AG04450 (cell line): ENCODE results near the gene GJD3. TPM values are rescaled to one million over a fixed set of nuclear protein-coding genes. Genes with fewer than 3 reads are reported as not detected.
"Not testable (repeated sequence)": the region's sequence is repeated elsewhere in the genome, so short reads cannot be mapped to it uniquely, and the experiment has no call there.

ENCODE experiments used
- CTCF ChIA-PET: fragments of 300-600, 350-600 bp; formaldehyde crosslinking; extraction: SDS; loops from one replicate; lab custom pipeline; 2022; ENCODE audit warnings: antibody characterized with exemption, inconsistent platforms; lab: Charles Lee
- POLR2A ChIA-PET: fragments of 350-600 bp; formaldehyde crosslinking; extraction: SDS; loops from one replicate; lab custom pipeline; 2021; ENCODE audit warnings: antibody characterized with exemption, inconsistent platforms; lab: Yijun Ruan, JAX
- DNase-seq: peaks from one replicate; pipeline ENCODE4 v3.0.0-alpha.2; 2011; ENCODE audit warnings: low read depth, low spot score
- H3K27ac ChIP-seq: one replicate; pipeline ENCODE4 v1.5.1; 2012; ENCODE audit warnings: low read depth, low read length, control low read depth
- H3K27me3 ChIP-seq: one replicate; pipeline ENCODE4 v1.6.0; 2012; ENCODE audit warnings: low read length; ENCODE audit not compliant: control insufficient read depth, insufficient read depth
- H3K4me3 ChIP-seq: 2 replicates; pipeline ENCODE4 v1.5.1; 2011; ENCODE audit warnings: mild to moderate bottlenecking, low read depth, low read length, control low read depth
- H3K9me3 ChIP-seq: 2 replicates; pipeline ENCODE4 v1.5.1; 2012; ENCODE audit warnings: low read length; ENCODE audit not compliant: control insufficient read depth, insufficient read depth
- polyA plus RNA-seq: library from polyadenylated mRNA; depleted of rRNA; stranded (reverse); fragments of >200 nt; gene quantifications from 2 replicates; pipeline ENCODE4 v1.2.3, GENCODE V29; 2011
- TF ChIP-seq, protein P1 (sequence below): IDR thresholded peaks from 2 replicates; pipeline ENCODE4 v1.5.1; 2011; ENCODE audit warnings: low read depth, low read length, control low read depth, inconsistent platforms

Gene GJD3
- polyA plus RNA-seq, 1 experiment = 0.41 TPM

- Histone ChIP-seq H3K27me3 (no peaks in the 10 kb centered on the region), H3K4me3 (no peak overlapping the region), H3K27ac (no peak overlapping the region), H3K9me3 (peaks cover 5% of the 10 kb centered on the region; the same call in 1 of the 2 replicates)
- TF ChIP-seq, protein P1, sequence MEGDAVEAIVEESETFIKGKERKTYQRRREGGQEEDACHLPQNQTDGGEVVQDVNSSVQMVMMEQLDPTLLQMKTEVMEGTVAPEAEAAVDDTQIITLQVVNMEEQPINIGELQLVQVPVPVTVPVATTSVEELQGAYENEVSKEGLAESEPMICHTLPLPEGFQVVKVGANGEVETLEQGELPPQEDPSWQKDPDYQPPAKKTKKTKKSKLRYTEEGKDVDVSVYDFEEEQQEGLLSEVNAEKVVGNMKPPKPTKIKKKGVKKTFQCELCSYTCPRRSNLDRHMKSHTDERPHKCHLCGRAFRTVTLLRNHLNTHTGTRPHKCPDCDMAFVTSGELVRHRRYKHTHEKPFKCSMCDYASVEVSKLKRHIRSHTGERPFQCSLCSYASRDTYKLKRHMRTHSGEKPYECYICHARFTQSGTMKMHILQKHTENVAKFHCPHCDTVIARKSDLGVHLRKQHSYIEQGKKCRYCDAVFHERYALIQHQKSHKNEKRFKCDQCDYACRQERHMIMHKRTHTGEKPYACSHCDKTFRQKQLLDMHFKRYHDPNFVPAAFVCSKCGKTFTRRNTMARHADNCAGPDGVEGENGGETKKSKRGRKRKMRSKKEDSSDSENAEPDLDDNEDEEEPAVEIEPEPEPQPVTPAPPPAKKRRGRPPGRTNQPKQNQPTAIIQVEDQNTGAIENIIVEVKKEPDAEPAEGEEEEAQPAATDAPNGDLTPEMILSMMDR = no peak
- CTCF ChIA-PET = interaction anchor here (0.7 kb wide), 1 partner anchor 169 kb away, joined by 3 read pairs; no protein-coding TSS in a partner anchor
- DNase-seq = no peak
- POLR2A ChIA-PET = no interaction called here
These were observed 5.4 kb upstream of the GJD3 start for GRCh38 chr17:40369923-40370322.

DNA sequence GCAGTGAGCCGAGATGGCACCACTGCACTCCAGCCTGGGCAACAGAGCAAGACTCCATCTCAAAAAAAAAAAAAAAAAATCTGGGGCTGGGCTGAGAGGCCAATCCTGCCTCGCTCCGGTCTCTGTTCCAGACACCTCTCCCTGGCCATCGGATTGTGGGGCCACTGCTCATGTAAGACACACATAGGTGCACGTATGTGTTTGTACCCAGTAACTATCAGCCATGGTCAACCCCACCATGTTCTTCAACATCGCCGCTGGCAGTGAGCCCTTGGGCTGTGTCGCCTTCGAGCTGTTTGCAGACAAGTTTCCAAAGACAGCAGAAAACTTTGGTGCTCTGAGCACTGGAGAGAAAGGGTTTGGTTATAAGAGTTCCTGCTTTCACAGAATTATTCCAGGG lies 3.2 kb upstream of the GJD3 start:
- H3K9me3 ChIP-seq, DNase-seq, POLR2A ChIA-PET, H3K27ac ChIP-seq, H3K27me3 ChIP-seq, H3K4me3 ChIP-seq: not testable (repeated sequence)
- CTCF ChIA-PET = interaction anchor here (1.2 to 1.7 kb wide), 2 partner anchors 13 to 193 kb away, joined by 3 to 6 read pairs; no protein-coding TSS in a partner anchor

DNA sequence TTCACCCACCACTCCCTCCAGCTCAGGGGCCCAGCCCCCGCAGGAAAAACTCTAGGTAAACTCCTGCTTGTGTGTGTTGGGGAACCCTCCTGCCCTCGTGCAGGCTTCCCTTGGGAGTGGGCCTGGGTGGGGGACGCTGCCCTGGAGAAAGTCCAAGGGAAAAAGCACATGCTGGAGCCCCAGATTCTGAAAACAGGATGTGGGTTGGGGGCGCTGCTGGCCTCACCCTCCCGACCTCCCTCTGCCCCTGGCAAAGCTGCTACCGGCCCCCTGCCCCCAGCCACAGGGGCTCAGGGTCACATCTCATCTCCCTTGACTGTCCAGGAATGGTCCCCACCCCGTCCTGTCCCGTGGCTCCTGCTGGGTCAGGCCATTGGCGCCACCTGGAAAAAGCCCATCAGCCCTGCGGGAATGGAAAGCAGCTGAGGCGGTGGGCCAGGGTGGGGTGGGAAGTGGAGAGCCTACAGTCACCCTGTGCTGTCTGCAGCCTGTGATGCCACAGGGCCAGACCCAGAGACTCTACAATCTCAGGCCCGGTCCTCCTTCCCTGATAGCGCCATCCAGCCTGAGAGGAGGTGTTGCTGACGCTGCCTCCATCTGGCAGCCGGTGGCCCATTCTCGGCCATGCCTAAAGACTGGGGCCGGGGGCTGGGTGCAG lies 2.5 kb upstream of the GJD3 start:
- TF ChIP-seq, protein P1 = no peak
- no peak for DNase-seq
- H3K9me3 ChIP-seq = peaks cover 5% of the 10 kb centered on the region; the same call in 1 of the 2 replicates
- ChIA-PET CTCF (no interaction called here), POLR2A (no interaction called here)
- H3K4me3 ChIP-seq = no peak overlapping the region
- H3K27me3 ChIP-seq = no peaks in the 10 kb centered on the region
- H3K27ac ChIP-seq = no peak overlapping the region

DNA sequence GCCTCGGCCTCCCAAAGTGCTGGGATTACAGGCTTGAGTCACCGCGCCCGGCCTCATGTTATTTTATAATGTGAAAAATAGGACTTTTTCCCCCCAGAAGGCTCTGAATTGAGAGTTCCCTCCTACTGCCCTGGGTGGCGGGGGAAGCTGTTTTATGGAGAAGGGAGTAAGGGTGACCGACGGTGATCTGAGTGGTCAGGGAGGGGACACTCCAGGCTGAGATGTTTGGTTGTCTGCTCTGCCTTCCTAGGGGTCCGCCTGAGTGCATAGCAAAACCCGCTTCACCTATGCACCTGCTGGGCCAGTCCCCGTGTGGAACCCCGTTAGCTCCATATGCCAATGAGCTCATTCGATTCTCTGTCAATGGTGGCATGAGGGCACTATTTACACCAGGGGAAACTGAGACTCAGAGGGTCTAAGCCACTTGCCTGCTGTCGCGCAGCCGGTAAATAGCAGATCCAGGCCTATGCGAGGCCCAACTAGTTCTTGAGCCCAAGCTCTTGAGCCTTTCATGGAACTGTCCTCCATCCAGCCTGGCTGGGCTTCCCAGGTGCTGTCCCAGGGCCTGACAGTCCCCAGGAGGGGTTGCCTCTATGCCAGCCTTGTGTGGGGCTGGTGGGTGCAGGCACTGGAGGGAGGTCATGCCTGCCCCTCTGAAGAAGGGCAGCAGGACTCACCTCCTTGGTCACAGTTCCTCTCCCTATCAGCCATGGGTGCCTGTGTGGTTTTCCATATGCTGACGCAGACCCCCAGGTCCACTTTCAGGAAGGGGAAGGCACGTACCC lies 1.7 kb upstream of the GJD3 start:
- peaks cover 3% of the 10 kb centered on the region; the same call in 1 of the 2 replicates for H3K9me3 ChIP-seq
- no peaks in the 10 kb centered on the region for H3K27me3 ChIP-seq
- TF ChIP-seq, protein P1 = no peak
- H3K27ac ChIP-seq = no peak overlapping the region
- CTCF ChIA-PET = no interaction called here
- POLR2A ChIA-PET = no interaction called here
- no peak overlapping the region for H3K4me3 ChIP-seq
- DNase-seq = no peak

DNA sequence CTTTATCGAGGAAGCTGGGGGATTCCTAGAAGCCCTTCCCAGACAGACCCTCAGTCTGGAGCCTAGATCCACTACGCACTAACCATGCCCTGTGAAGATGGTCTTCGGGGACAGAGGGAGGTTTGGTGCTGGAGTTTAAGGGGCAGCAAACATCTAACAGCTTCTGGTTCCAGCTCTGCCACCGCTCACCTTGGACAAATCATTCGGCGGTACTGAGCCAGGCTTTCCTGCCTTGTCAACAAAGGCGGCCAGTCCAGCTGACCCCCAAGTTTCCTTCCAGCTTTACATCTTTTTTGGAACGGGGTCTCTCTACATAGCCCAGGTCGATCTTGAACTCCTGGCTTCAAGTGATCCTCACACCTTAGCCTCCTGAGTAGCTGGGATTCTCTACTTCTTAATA lies 369 bp upstream of the GJD3 start:
- CTCF ChIA-PET = interaction anchor here (1.0 to 2.3 kb wide), 5 partner anchors 10 to 195 kb away, joined by 3 to 9 read pairs (median 6); no protein-coding TSS in a partner anchor
- POLR2A ChIA-PET = interaction anchor here (0.7 kb wide), 1 partner anchor 110 kb away, joined by 7 read pairs; no protein-coding TSS in a partner anchor
- TF ChIP-seq, protein P1 = no peak

More for the DNA sequence above, 369 bp upstream of the GJD3 start:
- Histone ChIP-seq H3K27ac (no peak overlapping the region), H3K4me3 (0 out of 2 replicates have a peak overlapping the region, but pooled peaks have one; percentile 59), H3K9me3 (no peaks in the 10 kb centered on the region; the same call in 1 of the 2 replicates), H3K27me3 (no peaks in the 10 kb centered on the region)
- DNase-seq = no peak
